ENCODE data around the gene ATAD2B.

- no peak for TF ChIP-seq CTCF (conservative IDR thresholded peaks at IDR 0.05; ENCODE audit: low read length)
- TF ChIP-seq EZH2phosphoT487 (IDR thresholded peaks at IDR 0.05; ENCODE audit: borderline replicate concordance, low read depth, low read length): no peak
Measured at GRCh38 chr2:23782126-23782525, 144.8 kb downstream of the ATAD2B start.

Data from OCI-LY7 (cell line).